RPMI7951 (cell line): Measurements from ENCODE around the gene MXD4. TPM values are rescaled to one million over a fixed set of nuclear protein-coding genes. Genes with fewer than 3 reads are reported as not detected.
"Not testable (repeated sequence)": the region's sequence is repeated elsewhere in the genome, so short reads cannot be mapped to it uniquely, and the experiment has no call there.

ENCODE experiments used
- DNase-seq: peaks from one replicate; pipeline ENCODE4 v3.0.0-alpha.2; 2012; ENCODE audit warnings: low read depth
- total RNA-seq: library from RNA; depleted of rRNA; stranded (reverse); fragments of >200 nt; shearing (Covaris generic); gene quantifications from 2 replicates; pipeline ENCODE4 v1.2.3, GENCODE V29; 2014

The MXD4 gene
- total RNA-seq, 1 experiment from 2014 or later = 17.2 TPM

DNA sequence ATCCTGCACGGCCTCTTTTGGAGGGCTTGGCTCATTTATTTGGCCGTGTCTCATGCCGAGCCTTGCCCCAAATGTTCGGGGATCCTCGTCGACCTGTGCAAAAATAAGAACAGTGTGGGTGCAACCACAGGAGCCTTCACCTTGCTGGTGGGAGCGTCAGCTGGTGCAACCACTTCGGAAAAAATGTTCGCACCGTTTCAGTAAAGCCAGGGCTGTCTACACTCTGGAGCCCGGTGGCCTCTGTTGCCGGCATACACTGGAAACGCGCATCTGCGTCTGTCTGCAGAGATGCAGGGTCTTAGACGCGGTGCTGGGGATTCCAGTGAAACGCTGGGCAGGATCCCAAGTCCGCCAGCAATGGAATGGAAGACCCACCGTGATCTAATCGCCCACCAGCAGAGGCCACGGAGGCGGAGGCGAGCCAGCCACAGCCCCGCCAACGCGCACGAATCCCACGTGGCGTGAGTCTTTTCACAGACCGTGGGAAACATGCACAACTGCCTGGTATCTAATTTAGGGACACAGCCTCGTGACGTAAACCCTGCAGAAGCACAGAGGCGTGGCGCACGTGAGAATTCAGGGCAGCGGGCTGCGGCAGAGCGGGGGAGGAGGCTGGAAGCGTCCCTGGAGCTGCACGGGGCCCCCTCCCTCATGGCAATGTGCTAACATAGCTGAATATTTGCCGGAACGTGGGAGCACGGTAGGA is 13.8 kb upstream of the MXD4 start:
- no peak for DNase-seq

DNA sequence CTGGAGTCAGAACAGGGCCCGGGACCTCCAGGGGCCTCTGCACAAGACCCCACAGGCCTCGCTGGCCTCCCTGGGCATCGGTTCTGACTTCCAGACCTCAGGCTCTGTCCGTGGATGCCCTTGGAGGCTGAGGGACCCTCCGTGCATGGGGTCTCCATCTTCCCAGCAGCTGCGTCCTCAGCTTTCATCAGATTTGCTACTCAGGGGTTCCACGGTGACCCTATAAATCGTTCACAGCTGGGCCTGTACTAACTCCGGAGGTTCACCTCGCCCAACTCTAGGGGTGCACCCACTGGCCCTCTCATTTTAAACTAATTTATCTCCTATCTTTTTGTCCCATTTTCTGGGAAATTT is 13.1 kb upstream of the MXD4 start:
- not testable (repeated sequence) for DNase-seq

DNA sequence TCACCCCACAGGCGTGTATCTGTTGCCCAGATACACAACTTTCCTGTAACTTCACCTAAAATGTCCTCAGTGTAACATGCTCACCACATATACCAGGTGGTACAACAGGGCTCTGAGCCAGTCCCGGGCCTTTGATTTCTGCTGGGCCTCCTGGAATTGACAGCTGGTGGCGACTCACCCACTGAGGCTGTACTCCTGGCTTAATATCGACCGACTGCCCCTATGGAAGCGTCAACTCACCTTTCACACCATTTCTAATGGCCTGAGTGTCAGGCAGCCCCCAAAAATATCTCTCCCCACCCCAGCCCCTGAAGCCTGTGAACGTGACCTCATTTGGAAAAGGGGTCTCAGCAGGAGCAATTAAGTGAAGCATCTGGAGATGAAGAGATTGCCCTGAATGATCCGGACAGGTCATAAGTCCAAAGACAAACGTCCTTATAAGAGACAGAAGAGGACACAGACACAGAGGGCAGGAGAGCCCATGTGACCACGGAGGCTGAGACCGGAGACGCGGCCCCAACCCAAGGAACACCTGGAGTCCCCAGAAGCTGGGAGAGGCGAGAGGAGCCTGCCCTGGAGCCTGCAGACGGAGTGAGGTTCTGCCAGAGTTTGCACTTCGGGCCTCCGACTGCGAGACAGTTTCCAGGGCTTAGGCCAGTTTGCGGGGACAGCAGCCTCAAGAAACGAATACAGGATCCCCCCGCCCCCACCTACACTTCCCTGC is 12.6 kb upstream of the MXD4 start:
- no peak for DNase-seq

DNA sequence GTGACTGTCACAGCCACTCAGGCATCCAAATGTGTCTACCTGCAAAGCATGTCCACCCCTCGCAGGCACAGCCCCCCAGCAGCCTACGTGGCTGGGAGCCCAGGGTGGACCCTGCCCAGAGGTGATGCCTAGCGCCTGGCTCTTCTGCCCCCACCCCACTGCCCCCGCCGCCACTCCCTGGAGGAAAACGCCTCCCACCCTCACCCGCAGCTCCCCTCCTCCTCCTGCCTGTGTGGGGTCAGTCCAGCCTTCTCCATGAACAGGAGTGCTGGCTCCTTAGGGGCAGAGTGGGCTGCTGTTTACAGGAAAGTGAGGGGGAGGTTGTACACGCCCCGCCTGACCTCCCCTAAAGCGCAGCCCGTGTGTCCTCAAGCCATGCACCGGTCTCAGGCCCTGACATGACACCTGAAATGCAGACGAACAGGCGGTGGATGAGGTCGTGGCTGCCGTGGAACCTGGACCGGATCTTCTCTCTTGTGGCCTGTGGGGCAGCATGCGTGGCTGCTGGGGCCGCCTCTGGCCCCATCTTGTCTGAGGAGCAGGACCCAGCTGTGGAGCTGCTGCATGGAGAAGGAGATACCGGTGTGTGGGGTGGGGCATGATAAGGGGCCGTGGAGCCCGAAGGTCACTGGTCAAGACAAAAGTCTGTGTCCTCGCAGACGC is 11.9 kb upstream of the MXD4 start:
- no peak for DNase-seq

DNA sequence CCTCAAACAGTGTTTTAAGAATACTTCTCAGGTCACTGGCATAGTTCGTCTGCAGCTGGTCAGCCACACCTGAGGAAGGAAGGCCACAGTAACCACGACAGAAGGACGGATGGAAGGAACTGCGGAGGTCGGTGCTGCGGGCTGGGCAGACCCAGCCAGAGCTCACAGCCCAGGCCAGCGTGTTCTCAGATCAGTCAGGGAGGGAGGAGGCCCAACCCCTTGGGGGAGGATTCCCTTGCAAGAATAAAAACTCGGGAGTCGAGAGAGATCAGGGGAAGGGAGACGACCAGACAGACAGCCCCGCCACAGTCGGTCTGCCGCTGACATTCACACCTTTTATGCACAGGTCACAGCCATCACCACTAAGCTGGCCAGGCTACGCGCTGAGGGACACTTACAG is 11.3 kb upstream of the MXD4 start:
- no peak for DNase-seq

GRCh38 chr4:2272828-2273120 is 10.9 kb upstream of the MXD4 start:
- DNase-seq = no peak

DNA sequence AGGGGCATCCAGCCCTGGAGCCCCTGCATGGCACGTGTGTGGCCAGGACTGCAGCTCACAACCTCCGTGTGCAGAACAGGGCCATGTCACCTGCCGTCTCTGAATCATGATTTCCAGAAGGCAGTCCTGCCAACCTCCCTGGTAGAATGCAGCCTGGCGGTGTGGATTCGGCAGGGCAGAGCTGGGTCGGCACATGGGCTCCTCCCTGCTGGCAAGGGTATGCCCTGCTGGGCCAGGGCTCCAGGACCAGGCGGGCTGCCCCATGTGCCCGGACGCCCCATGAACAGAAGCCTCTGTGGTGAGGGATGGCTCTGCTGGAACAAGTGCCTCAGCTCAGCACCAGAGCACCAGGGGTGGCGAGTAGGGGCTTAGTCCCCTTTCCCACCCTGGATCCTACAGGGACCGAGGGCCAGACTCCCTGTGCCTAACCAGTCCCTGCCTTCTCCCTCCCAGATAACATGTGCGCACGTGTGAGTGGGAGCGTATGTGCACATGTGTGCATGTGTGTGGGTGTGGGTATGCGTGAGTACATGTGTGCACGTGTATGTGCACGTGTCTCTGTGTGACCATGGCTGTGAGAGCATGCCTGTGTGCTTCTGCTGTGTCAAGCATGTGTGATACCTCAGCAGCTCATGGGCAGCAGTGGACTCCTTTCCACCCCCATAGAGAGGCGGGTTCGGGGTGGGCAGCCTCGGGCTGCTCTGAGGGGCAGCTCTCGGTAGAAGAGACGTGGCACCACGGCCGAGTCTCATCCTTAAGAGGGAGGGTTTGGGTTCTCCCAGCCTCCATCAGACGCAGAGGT is 10.3 kb upstream of the MXD4 start:
- no peak for DNase-seq

- no peak for DNase-seq
These were observed 9.5 kb upstream of the MXD4 start for GRCh38 chr4:2271279-2272025.

- DNase-seq = no peak
These were observed 8.6 kb upstream of the MXD4 start for GRCh38 chr4:2270341-2271165.

GRCh38 chr4:2269618-2270163 is 7.8 kb upstream of the MXD4 start:
- DNase-seq = no peak

DNA sequence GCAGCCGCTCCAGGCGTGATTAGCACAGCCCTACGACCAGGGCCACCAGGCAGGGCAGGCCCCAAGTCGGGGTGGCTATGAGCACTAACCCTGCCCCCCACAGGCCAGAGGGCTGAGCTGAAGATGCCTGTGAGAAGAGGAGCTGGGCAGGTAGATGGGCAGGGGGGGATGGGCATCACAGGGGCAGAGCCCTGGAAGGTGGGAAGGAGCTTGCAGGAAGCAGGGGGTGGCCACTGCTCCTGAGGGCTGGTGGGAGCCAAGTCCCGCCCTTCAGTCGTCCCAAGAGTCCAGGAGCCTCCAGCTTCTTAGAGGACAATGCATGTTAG is 7.3 kb upstream of the MXD4 start:
- no peak for DNase-seq

GRCh38 chr4:2268357-2269205 is 6.7 kb upstream of the MXD4 start:
- DNase-seq = no peak

GRCh38 chr4:2267841-2268240 is 5.9 kb upstream of the MXD4 start:
- DNase-seq = no peak

DNA sequence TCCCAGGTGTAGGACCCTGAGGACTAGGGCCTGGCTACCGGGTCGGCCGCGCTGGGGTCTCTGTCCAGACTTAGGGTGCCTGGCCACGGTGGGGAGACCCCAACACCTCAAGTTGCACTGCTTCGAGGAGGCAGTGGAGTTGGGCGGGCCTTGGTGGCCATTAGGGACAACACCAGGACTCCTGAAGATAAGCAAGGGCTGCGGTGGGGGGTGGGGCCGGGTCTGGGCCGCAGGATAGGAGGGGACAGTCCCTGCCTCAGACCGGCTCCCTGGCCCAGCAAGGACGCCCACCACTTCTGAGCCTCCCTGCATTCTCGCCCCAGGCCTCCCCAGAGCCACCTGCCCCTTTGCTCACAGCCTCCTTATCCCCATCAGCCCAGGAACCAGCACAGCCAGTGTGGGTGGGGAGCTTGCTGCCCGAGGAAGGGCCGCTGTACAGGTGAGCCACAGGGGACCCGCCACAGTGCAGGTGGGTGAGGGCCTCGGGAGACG is 5.5 kb upstream of the MXD4 start:
- DNase-seq = no peak

- DNase-seq = no peak
These were observed 4.9 kb upstream of the MXD4 start for GRCh38 chr4:2266821-2267220.

- DNase-seq = no peak
These were observed 4.3 kb upstream of the MXD4 start for GRCh38 chr4:2266181-2266580.

DNA sequence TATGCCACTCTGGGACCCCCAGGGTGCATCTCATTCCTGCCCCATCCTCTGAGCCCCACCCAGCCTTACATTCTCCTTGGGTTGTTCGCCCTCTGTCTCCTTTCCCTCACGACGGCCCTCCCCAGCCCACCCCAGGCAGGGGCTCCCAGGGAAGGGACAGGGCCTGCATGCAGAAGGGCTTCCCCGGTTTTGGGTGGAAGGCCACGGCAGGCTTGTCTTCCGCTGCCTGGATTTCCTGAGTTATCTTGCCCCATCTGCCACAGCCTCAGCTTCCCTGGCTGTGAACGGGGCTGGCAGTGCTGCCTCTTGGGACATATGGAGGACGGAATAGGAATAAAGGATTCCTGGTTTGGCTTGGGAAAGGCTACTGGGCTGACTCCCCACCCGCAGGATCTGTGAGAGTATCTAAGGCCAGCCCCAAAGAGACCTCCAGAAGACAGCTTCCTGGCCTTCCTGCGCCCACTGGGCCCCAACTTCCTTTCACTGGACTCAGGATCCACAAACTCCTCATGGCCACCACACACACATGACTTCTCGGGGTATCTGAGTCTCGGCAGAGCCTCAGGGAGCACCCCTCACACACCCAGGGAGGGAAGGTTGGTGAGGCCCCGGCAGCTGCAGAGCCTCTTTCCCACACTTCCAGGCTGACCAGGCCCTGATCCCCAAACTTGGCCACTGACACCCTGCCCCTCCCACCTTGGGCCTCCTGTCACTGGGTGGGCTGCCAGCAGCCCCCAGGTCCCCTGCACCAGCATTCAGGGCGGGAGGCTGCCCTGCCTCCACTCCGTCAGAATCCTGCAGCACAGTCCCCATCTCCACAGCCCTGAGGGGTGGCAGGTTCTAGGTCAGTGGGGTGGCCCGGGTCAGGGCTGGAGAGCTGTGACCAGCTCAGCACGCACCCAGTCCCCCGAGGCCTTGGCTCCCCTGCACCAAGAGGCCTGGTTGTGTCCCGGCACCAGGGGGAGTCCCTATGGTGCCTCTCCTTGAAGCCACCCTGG is 3.5 kb upstream of the MXD4 start:
- DNase-seq = no peak

DNA sequence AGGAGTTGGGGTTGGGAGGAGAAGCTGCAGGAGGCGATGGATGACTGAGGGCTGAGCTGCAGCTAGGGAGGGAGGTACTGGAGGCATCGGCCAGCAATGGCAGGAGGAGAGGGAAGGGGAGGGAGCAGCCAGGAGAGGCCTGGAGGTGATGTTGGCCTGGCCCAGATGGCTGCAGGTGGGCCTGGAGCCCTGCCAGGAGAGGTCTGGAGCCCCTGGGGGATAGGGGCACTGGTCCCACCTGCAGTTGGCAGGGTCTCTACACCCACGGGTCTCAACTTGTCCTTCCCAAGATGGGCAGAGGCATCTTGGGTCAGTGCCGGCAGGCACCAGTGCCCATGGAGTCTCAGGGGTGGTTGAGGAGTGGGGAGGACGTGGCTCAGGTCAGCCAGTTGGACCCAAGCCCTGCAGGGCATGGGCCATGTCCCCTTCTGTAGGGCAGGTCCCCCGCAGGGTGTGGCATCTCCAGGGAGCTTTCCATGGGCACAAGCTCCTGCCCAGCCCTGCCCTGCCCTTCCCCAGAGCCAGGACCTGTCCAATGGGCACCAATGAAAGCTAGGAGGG is 2.7 kb upstream of the MXD4 start:
- DNase-seq = no peak
